ENCODE measurements around the gene NEDD1. TPM values are rescaled to one million over a fixed set of nuclear protein-coding genes. Genes with fewer than 3 reads are reported as not detected.

Gene NEDD1
- total RNA-seq, 1 donor from 2014 or later = 17.7 TPM

DNA sequence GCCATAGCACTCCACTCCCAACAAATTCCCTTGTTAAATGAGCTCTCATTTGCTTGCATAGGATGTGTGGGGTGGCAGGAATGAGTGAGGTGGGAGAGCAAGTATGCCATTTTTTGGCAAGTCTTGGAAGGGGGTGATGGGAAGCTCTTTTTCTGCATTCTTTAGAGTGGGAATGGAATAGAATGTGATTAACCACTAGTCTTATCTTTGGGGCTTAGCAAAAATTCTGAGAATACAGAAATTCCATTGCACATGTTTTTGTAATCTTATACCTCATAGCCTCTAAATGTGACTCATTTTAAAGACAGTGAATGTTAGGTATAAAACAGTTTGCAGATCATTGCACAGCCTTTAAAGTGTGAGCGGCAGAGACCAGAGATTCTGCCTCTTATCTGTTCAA is 28.4 kb upstream of the NEDD1 start:
- no peak overlapping the region for H3K27ac ChIP-seq
- H3K27me3 ChIP-seq (ENCODE audit: low read depth) = no peaks in the 10 kb centered on the region
- H3K9me3 ChIP-seq = no peaks in the 10 kb centered on the region
- TF ChIP-seq, protein P1, sequence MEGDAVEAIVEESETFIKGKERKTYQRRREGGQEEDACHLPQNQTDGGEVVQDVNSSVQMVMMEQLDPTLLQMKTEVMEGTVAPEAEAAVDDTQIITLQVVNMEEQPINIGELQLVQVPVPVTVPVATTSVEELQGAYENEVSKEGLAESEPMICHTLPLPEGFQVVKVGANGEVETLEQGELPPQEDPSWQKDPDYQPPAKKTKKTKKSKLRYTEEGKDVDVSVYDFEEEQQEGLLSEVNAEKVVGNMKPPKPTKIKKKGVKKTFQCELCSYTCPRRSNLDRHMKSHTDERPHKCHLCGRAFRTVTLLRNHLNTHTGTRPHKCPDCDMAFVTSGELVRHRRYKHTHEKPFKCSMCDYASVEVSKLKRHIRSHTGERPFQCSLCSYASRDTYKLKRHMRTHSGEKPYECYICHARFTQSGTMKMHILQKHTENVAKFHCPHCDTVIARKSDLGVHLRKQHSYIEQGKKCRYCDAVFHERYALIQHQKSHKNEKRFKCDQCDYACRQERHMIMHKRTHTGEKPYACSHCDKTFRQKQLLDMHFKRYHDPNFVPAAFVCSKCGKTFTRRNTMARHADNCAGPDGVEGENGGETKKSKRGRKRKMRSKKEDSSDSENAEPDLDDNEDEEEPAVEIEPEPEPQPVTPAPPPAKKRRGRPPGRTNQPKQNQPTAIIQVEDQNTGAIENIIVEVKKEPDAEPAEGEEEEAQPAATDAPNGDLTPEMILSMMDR (IDR thresholded peaks at IDR 0.05) = no peak
- no peak overlapping the region for H3K4me3 ChIP-seq
- H3K4me1 ChIP-seq = no peaks in the 10 kb centered on the region
- H3K36me3 ChIP-seq = no peaks in the 10 kb centered on the region
- intact Hi-C loops (cut with DNase I) = no loop called here
- DNase-seq (no peak), ATAC-seq (no peak)

DNA sequence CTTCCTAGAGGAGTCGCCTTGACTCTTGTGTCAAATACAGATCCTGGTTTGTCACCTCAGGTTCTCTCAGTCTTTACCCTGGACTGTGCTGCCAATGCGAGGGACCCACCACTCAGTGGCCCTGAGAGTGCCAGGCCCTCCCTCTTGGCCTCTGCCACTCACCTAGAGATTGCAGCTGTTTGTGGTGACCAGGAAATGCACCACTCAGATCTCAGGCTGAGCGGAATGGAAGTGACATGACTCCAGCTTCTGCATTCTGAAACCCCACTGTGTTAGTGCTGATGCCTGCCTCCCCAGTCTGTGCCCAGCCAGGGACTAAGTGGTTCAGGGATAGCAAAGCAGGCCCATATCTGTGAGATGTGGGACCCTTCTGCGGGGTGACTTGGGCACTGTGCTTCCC is 27.8 kb upstream of the NEDD1 start:
- TF ChIP-seq, protein P1 (IDR thresholded peaks at IDR 0.05) = no peak
- no peak for ATAC-seq
- intact Hi-C loops (cut with DNase I) = no loop called here

DNA sequence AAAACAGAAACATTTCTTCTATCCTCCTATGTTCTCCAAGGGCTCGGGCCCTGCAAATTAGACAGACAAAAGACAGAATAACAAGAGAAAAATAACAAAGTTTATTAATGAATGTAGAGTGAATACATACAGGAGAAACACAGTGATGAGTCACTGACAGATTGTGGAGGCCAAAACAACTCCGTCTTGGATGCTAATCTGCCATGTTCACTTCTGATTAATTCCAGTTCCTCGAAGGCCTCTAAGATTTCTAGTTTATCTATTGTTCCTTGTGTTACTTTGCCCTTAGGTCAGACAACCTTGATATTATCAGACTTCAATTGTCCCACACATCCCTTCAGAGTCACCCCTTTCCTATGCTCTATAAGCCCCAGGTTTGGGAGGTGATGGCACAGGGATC is 26.8 kb upstream of the NEDD1 start:
- intact Hi-C loops (cut with DNase I) = no loop called here

More for the DNA sequence above, 27.8 kb upstream of the NEDD1 start:
- Histone ChIP-seq H3K4me1 (no peaks in the 10 kb centered on the region), H3K9me3 (no peaks in the 10 kb centered on the region), H3K36me3 (no peaks in the 10 kb centered on the region), H3K27ac (no peak overlapping the region), H3K27me3 (ENCODE audit: low read depth) (no peaks in the 10 kb centered on the region), H3K4me3 (no peak overlapping the region)
- DNase-seq = no peak

DNA sequence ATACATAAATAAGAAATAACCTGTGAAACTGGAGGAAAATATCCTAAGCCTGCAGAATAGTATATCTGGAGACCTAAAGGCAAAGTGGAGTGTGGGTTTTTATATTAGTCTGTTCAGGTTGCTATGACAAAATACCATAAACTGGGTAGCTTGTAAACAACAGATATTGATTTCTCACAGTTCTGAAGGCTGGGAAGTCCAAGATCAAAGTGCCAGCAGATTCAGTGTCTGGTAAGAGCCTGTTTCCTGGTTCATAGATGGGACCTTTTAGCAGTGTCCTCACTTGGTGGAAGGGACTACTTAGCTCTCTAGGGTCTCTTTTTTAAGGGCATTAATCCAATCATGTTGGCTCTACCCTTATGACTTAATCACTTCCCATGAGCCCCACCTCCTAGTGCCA is 25.4 kb upstream of the NEDD1 start:
- Histone ChIP-seq H3K27me3 (ENCODE audit: low read depth) (no peaks in the 10 kb centered on the region), H3K27ac (no peak overlapping the region), H3K36me3 (no peaks in the 10 kb centered on the region), H3K4me3 (no peak overlapping the region), H3K9me3 (no peaks in the 10 kb centered on the region), H3K4me1 (no peaks in the 10 kb centered on the region)
- no peak for ATAC-seq
- intact Hi-C loops (cut with DNase I) = no loop called here
- DNase-seq = no peak
- TF ChIP-seq, protein P1 (IDR thresholded peaks at IDR 0.05) = no peak

More for the DNA sequence above, 26.8 kb upstream of the NEDD1 start:
- no peaks in the 10 kb centered on the region for H3K36me3 ChIP-seq
- TF ChIP-seq, protein P1 (IDR thresholded peaks at IDR 0.05) = no peak
- DNase-seq (no peak), ATAC-seq (no peak)
- no peak overlapping the region for H3K27ac ChIP-seq
- H3K9me3 ChIP-seq = no peaks in the 10 kb centered on the region
- H3K4me3 ChIP-seq = no peak overlapping the region
- no peaks in the 10 kb centered on the region for H3K27me3 ChIP-seq (ENCODE audit: low read depth)
- no peaks in the 10 kb centered on the region for H3K4me1 ChIP-seq

DNA sequence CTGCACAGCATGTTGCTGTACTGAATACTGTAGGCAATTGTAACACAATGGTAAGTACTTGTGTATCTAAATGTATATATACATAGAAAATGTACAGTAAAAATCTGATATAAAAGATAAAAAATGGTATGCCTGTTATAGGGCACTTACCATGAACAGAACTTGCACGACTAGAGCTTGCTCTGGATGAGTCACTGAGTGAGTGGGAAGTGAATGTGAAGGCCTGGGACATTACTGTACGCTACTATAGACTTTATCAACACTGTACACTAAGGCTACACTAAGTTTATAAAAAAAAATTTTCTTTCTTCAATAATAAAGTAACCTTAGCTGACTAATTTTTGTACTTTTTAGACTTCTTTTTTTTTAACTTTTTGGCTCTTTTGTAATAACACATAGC is 24.2 kb upstream of the NEDD1 start:
- Histone ChIP-seq H3K4me1 (no peaks in the 10 kb centered on the region), H3K9me3 (no peaks in the 10 kb centered on the region), H3K36me3 (no peaks in the 10 kb centered on the region), H3K27me3 (ENCODE audit: low read depth) (no peaks in the 10 kb centered on the region), H3K27ac (no peak overlapping the region), H3K4me3 (no peak overlapping the region)
- TF ChIP-seq, protein P1 (IDR thresholded peaks at IDR 0.05) = no peak
- intact Hi-C loops (cut with DNase I) = no loop called here
- no peak for DNase-seq
- no peak for ATAC-seq

DNA sequence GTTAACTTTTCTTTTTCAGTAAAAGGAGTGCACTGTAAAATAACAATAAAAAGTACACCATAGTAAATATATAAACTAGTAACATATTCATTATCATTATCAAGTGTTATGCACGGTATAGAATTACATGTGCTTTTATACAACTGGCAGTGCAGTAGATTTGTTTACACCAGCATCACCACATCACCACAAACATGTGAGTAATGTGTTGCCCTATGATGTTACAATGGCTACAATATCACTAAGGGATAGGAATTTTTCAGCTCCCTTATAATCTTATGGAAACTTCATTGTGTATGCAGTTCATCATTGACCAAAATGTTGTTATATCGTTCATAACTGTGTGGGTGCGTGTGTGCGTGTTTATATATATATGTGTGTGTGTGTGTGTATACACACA is 23.5 kb upstream of the NEDD1 start:
- no peaks in the 10 kb centered on the region for H3K4me1 ChIP-seq
- TF ChIP-seq, protein P1 (IDR thresholded peaks at IDR 0.05) = no peak
- no peak overlapping the region for H3K27ac ChIP-seq
- no peak for ATAC-seq
- intact Hi-C loops (cut with DNase I) = no loop called here
- DNase-seq = no peak
- no peaks in the 10 kb centered on the region for H3K27me3 ChIP-seq (ENCODE audit: low read depth)
- H3K4me3 ChIP-seq = no peak overlapping the region
- H3K36me3 ChIP-seq = no peaks in the 10 kb centered on the region
- H3K9me3 ChIP-seq = no peaks in the 10 kb centered on the region
